ENCODE data around the gene PUM1. TPM values are rescaled to one million over a fixed set of nuclear protein-coding genes. Genes with fewer than 3 reads are reported as not detected.
A peak's percentile ranks its signal among the peaks of the same experiment; 100 is the strongest.

Gene PUM1
- total and polyA plus RNA-seq, 2 of the 8 experiments (the other 6 are each of a cell fraction or from before 2014, with no cell fraction given): 122 to 177 TPM

DNA sequence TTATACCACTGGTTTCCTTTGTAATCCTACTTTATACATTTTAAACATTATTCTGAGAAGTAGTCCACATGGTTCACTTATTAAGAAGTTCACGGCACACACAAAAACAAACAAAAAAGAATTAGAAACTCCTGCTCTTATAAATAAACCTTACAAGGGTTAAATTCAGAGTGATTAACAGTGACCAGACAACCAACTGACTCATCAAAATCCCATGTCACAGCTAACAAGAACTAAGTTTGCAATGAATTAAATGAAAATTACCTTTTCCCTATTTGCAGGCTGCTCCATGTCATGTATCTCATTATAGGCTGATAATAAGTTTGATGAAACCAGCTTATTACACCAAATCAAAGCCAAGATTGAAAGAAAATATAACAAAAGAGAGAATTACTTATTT, 77.5 kb downstream of the PUM1 start:
- peaks cover 8 to 35% (median 9%) of the 10 kb centered on the region in 4 experiments; a peak in 7 of 8 replicates for H3K36me3 ChIP-seq (ENCODE audit: control insufficient read depth in 2 of 4, insufficient read depth in 4 of 4, low read length in 3 of 4)
- H3K4me3 ChIP-seq (ENCODE audit: extremely low read depth in 1 of 4, insufficient read depth in 2 of 4, low read depth in 3 of 4, low read length in 4 of 4): no peak overlapping the region
- peaks cover 0 to 5% (median 2%) of the 10 kb centered on the region in 4 experiments; a peak in 4 of 7 replicates for H3K4me1 ChIP-seq (replicated peaks in 1 of 4; ENCODE audit: control insufficient read depth in 3 of 4, insufficient read depth in 4 of 4, low read length in 3 of 4)
- H3K23me2 ChIP-seq (ENCODE audit: low read depth, low read length): no peaks in the 10 kb centered on the region
- H3K9ac ChIP-seq (replicated peaks in 1 of 4; ENCODE audit: extremely low read depth in 1 of 4, low read depth in 3 of 4, low read length in 3 of 4): no peak overlapping the region
- H4K20me1 ChIP-seq (replicated peaks in 1 of 2; ENCODE audit: control insufficient read depth in 1 of 2, insufficient read depth in 2 of 2, low read length in 2 of 2): peaks cover 20 to 34% of the 10 kb centered on the region in 2 experiments
- H3K4ac ChIP-seq (replicated peaks; ENCODE audit: insufficient read length, low read depth, low read length): no peak overlapping the region
- FAIRE-seq (no peak), DNase-seq (ENCODE audit: low read depth in 1 of 2, low spot score in 2 of 2) (no peak)
- H2BK15ac ChIP-seq (ENCODE audit: low read length): no peak overlapping the region
- no peak overlapping the region for H2BK120ac ChIP-seq (replicated peaks; ENCODE audit: low read depth, low read length)
- H3K27me3 ChIP-seq (replicated peaks in 1 of 4; ENCODE audit: control insufficient read depth in 3 of 4, extremely low read depth in 1 of 4, insufficient read depth in 3 of 4, low read length in 3 of 4): no peaks in the 10 kb centered on the region
- TF ChIP-seq MAFK (IDR thresholded peaks at IDR 0.05; ENCODE audit: low read depth, low read length): 0 out of 2 replicates have a peak, but pooled peaks have one; percentile 2
- TF ChIP-seq YY1 (IDR thresholded peaks at IDR 0.05; ENCODE audit: low read depth, low read length): no peak
- no peak for TF ChIP-seq SUZ12 (IDR thresholded peaks at IDR 0.05; ENCODE audit: low read length)
- TF ChIP-seq SP1 (IDR thresholded peaks at IDR 0.05; ENCODE audit: low read depth, low read length): no peak
- H2AFZ ChIP-seq (ENCODE audit: low read length): no peak overlapping the region
- H3K79me1 ChIP-seq (ENCODE audit: low read depth, low read length): peaks cover 8% of the 10 kb centered on the region
- no peak overlapping the region for H2BK5ac ChIP-seq (ENCODE audit: low read depth, low read length)
- no peak overlapping the region for H3K18ac ChIP-seq (ENCODE audit: extremely low read depth, low read length)
- H3K23ac ChIP-seq (ENCODE audit: insufficient read length): no peak overlapping the region
- H2BK12ac ChIP-seq (ENCODE audit: low read depth, low read length): no peak overlapping the region
- H3K56ac ChIP-seq (replicated peaks; ENCODE audit: insufficient read length, low read depth, low read length): no peak overlapping the region
- no peak overlapping the region for H3K4me2 ChIP-seq (ENCODE audit: insufficient read depth in 1 of 2, low read depth in 2 of 2, low read length in 2 of 2)
- CTCF ChIA-PET (ENCODE audit: partially characterized antibody): interaction anchor here (1.1 kb wide), 1 partner anchor 9 kb away, joined by 3 read pairs; no protein-coding TSS in a partner anchor
- no peak overlapping the region for H2AK5ac ChIP-seq (ENCODE audit: low read depth, low read length)
- no peak overlapping the region for H2BK20ac ChIP-seq (ENCODE audit: low read length)
- POLR2A ChIA-PET (ENCODE audit: partially characterized antibody): interaction anchor here (0.8 kb wide), 1 partner anchor 307 kb away, joined by 3 read pairs; no protein-coding TSS in a partner anchor
- no peak overlapping the region for H4K91ac ChIP-seq (replicated peaks; ENCODE audit: insufficient read length, low read length)
- whole genome bisulfite sequencing, 2 experiments (ENCODE audit: extremely low coverage in 1 of 2, insufficient coverage in 1 of 2, insufficient read length in 1 of 2, insufficient replicate concordance in 2 of 2, low coverage in 1 of 2, low lambda C conversion rate in 2 of 2, missing lambda C conversion rate in 1 of 2): 88% methylated on average over 1 of the region's 1 CpG; no CpG with 5 or more reads in 1 of the 2 experiments
- peaks cover 10 to 98% of the 10 kb centered on the region in 2 experiments for H3K79me2 ChIP-seq (ENCODE audit: control insufficient read depth in 1 of 2, insufficient read depth in 2 of 2, low read length in 2 of 2)
- H3K27ac ChIP-seq (ENCODE audit: low read depth, low read length): no peak overlapping the region
- H4K8ac ChIP-seq (ENCODE audit: extremely low read depth, insufficient read depth, low read length): no peak overlapping the region
- no peak overlapping the region for H4K5ac ChIP-seq (ENCODE audit: insufficient read length, low read depth, low read length)
- H3K9me3 ChIP-seq (ENCODE audit: insufficient read depth in 2 of 2, low read depth in 1 of 2, low read length in 1 of 2): no peaks in the 10 kb centered on the region
- H3K14ac ChIP-seq (ENCODE audit: insufficient read length): no peak overlapping the region

Measured in H1 (cell line).